ENCODE results near the gene SMPDL3B.
"Not testable (repeated sequence)": the region's sequence is repeated elsewhere in the genome, so short reads cannot be mapped to it uniquely, and the experiment has no call there.

SMPDL3B gene

GRCh38 chr1:27973771-27974416, 39.1 kb downstream of the SMPDL3B start:
- no peak for DNase-seq

- DNase-seq, result no peak
These were observed 39.6 kb downstream of the SMPDL3B start for GRCh38 chr1:27974417-27974781.

- DNase-seq, result no peak
These were observed 44.5 kb downstream of the SMPDL3B start for GRCh38 chr1:27979151-27979858.

- DNase-seq, result no peak
These were observed 45.0 kb downstream of the SMPDL3B start for GRCh38 chr1:27979859-27980201.

GRCh38 chr1:27980216-27980845, 45.5 kb downstream of the SMPDL3B start:
- DNase-seq, result no peak

GRCh38 chr1:27981145-27981544, 46.3 kb downstream of the SMPDL3B start:
- no peak for DNase-seq

GRCh38 chr1:27990920-27991537, 56.2 kb downstream of the SMPDL3B start:
- DNase-seq, result no peak

GRCh38 chr1:27992276-27992675, 57.5 kb downstream of the SMPDL3B start:
- peak; percentile 49 for DNase-seq

GRCh38 chr1:27993241-27993640, 58.4 kb downstream of the SMPDL3B start:
- peak; percentile 8 for DNase-seq

GRCh38 chr1:27994060-27994459, 59.3 kb downstream of the SMPDL3B start:
- no peak for DNase-seq

- not testable (repeated sequence) for DNase-seq
These were observed 59.7 kb downstream of the SMPDL3B start for GRCh38 chr1:27994526-27994925.

GRCh38 chr1:27999055-27999454, 64.3 kb downstream of the SMPDL3B start:
- DNase-seq, result no peak

GRCh38 chr1:28002600-28002999, 67.8 kb downstream of the SMPDL3B start:
- no peak for DNase-seq

- DNase-seq, result not testable (repeated sequence)
These were observed 68.3 kb downstream of the SMPDL3B start for GRCh38 chr1:28003117-28003516.

All from activated CD4-positive, alpha-beta T cell treated with anti-CD3 and anti-CD28 coated beads, Interleukin-2, amount 50 U/mL, for 1 hour (primary cell).